T-helper 2 cell (primary cell): ENCODE measurements around the gene F5.

ENCODE experiments used
- DNase-seq, 5 experiments: peaks; one replicate each; pipeline versions ENCODE4 v3.0.0 to v3.0.0-alpha.2; 2012 to 2022
- total RNA-seq, 2 donors: gene quantifications; one replicate each; lab custom pipeline; 2026; lab: John Stamatoyannopoulos, UW

The F5 gene
- 18.7 to 59.1 reads per million in 2 donors for total RNA-seq

- DNase-seq, result peak; percentile 37 to 90 (median 62)
Measured at GRCh38 chr1:169586395-169587255, at the start of gene F5. Gene F5, minus strand, starts transcription at chr1:169586481. Its CDS starts 95 bp downstream, at chr1:169586386.

GRCh38 chr1:169634877-169635276, 48.6 kb upstream of the F5 start:
- no peak for DNase-seq

GRCh38 chr1:169634145-169634544, 47.9 kb upstream of the F5 start:
- no peak for DNase-seq

- DNase-seq, result no peak
Measured at GRCh38 chr1:169631249-169631648, 45.0 kb upstream of the F5 start.

GRCh38 chr1:169630006-169630405, 43.7 kb upstream of the F5 start, which contains the start of gene SELP:
Gene SELP, minus strand, starts transcription at chr1:169630124. Its CDS starts 50 bp downstream, at chr1:169630074.
- DNase-seq, result no peak

GRCh38 chr1:169624912-169625311, 38.6 kb upstream of the F5 start:
- DNase-seq, result no peak

GRCh38 chr1:169624122-169624521, 37.8 kb upstream of the F5 start:
- no peak for DNase-seq

- DNase-seq, result peak in 1 of 5 experiments; percentile 47
Measured at GRCh38 chr1:169623132-169623926, 37.0 kb upstream of the F5 start.

- DNase-seq, result no peak
Measured at GRCh38 chr1:169620565-169620964, 34.3 kb upstream of the F5 start.

- no peak for DNase-seq
Measured at GRCh38 chr1:169618367-169618766, 32.1 kb upstream of the F5 start.

- DNase-seq, result no peak
Measured at GRCh38 chr1:169615803-169616202, 29.5 kb upstream of the F5 start.

- no peak for DNase-seq
Measured at GRCh38 chr1:169610858-169611257, 24.6 kb upstream of the F5 start.

GRCh38 chr1:169610108-169610507, 23.8 kb upstream of the F5 start:
- no peak for DNase-seq

GRCh38 chr1:169608226-169608625, 21.9 kb upstream of the F5 start:
- no peak for DNase-seq

- DNase-seq, result peak in 3 of 5 experiments; percentile 15 to 92 (median 67)
Measured at GRCh38 chr1:169604781-169605560, 18.7 kb upstream of the F5 start.

- peak in 1 of 5 experiments; percentile 49 for DNase-seq
Measured at GRCh38 chr1:169601096-169601881, 15.0 kb upstream of the F5 start.

GRCh38 chr1:169595764-169596711, 9.8 kb upstream of the F5 start:
- DNase-seq, result peak in 1 of 5 experiments; percentile 67

GRCh38 chr1:169594391-169594790, 8.1 kb upstream of the F5 start:
- DNase-seq, result peak in 1 of 5 experiments; percentile 29

GRCh38 chr1:169590932-169591331, 4.7 kb upstream of the F5 start:
- DNase-seq, result no peak

- DNase-seq, result peak in 1 of 5 experiments; percentile 58
Measured at GRCh38 chr1:169588785-169589485, 2.7 kb upstream of the F5 start.
